Measurements from ENCODE around the gene CLDN11. TPM values are rescaled to one million over a fixed set of nuclear protein-coding genes. Genes with fewer than 3 reads are reported as not detected.

CLDN11 gene
- total RNA-seq, 2 experiments from 2014 or later, result 0.32 to 0.34 TPM

DNA sequence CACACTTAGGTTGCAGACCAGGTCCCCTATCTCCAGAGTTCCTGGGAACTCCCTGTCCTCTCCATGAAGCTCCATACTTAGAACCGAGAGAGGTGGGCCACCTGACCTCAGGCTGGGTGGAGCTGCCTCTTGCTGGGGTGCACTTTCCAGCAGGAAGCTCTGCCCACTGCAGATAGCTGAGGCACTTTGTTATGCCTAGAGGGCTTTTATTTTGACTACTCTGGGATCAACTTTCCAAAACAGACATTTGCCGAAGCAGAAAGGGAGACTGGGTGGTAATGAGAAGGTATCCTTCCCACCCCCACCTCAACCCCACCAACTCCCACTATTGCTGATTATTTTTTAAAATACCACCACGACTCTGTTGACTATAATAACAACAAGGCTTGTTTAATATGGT, 54.7 kb downstream of the CLDN11 start:
- H3K4me1 ChIP-seq (ENCODE audit: insufficient read depth, low read length, poor library complexity, severe bottlenecking), result no peaks in the 10 kb centered on the region
- H3K36me3 ChIP-seq (ENCODE audit: insufficient read depth, low read length), result no peaks in the 10 kb centered on the region
- DNase-seq (ENCODE audit: low spot score), result no peak
- H3K4me2 ChIP-seq (ENCODE audit: low read length), result no peak overlapping the region
- no peak overlapping the region for H2AFZ ChIP-seq (ENCODE audit: low read length)
- no peak overlapping the region for H3K27ac ChIP-seq (ENCODE audit: low read depth, low read length, poor library complexity, severe bottlenecking)
- ChIA-PET POLR2A (interaction anchor here (0.7 kb wide), 2 partner anchors 240 to 366 kb away, joined by 3 read pairs; no protein-coding TSS in a partner anchor), CTCF (ENCODE audit: unreplicated experiment) (no interaction called here)
- intact Hi-C loops (cut with micrococcal nuclease; ENCODE audit: unreplicated experiment), result no loop called here
- no peaks in the 10 kb centered on the region for H3K79me2 ChIP-seq (ENCODE audit: insufficient read depth, low read depth, low read length)
- no peaks in the 10 kb centered on the region for H3K9me3 ChIP-seq (ENCODE audit: low read length)
- no TSS peak for BruUV-seq (replicated peaks)
- no peak overlapping the region for H3K4me3 ChIP-seq (ENCODE audit: low read depth, low read length, poor library complexity, severe bottlenecking)
- TF ChIP-seq EZH2phosphoT487 (IDR thresholded peaks at IDR 0.05; ENCODE audit: borderline replicate concordance, low read depth, low read length), result no peak
- TF ChIP-seq, protein P1, sequence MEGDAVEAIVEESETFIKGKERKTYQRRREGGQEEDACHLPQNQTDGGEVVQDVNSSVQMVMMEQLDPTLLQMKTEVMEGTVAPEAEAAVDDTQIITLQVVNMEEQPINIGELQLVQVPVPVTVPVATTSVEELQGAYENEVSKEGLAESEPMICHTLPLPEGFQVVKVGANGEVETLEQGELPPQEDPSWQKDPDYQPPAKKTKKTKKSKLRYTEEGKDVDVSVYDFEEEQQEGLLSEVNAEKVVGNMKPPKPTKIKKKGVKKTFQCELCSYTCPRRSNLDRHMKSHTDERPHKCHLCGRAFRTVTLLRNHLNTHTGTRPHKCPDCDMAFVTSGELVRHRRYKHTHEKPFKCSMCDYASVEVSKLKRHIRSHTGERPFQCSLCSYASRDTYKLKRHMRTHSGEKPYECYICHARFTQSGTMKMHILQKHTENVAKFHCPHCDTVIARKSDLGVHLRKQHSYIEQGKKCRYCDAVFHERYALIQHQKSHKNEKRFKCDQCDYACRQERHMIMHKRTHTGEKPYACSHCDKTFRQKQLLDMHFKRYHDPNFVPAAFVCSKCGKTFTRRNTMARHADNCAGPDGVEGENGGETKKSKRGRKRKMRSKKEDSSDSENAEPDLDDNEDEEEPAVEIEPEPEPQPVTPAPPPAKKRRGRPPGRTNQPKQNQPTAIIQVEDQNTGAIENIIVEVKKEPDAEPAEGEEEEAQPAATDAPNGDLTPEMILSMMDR (conservative IDR thresholded peaks at IDR 0.05; ENCODE audit: low read length), result no peak
- no peaks in the 10 kb centered on the region for H3K9me2 ChIP-seq (ENCODE audit: insufficient read depth, low read length)
- no peaks in the 10 kb centered on the region for H4K20me1 ChIP-seq (ENCODE audit: insufficient read depth, low read length)

DNA sequence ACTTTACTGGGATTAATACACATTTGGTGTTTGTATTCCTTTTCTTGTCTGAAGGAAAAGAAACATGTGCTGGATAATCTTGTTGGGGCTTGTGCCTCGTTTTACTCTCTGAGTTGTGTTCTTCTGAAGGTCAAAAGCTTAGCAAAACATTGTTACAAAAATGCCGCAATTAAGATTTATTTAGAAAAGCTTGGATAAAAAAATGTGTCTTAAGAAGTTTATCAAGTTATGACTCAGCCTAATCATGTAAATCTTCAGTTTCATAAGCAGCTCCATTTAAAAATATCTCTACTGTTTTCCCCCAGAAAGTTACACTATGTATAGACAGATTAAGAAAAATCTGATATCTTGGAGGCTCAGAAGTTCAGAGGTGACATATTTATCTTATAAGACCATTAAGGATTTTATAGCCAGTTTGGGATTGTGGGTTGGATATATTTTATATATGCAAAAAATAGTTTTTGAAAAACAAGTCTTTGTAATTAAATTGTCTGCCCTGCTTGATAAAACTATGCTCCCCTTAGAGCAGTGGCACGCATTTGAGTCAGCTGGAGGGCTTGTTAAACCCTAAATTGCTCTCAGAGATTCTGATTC, 56.5 kb downstream of the CLDN11 start:
- ChIA-PET POLR2A (interaction anchor here (0.7 kb wide), 1 partner anchor 1327 kb away, joined by 3 read pairs; no protein-coding TSS in a partner anchor), CTCF (ENCODE audit: unreplicated experiment) (no interaction called here)
- Histone ChIP-seq H3K9me2 (ENCODE audit: insufficient read depth, low read length) (no peaks in the 10 kb centered on the region), H4K20me1 (ENCODE audit: insufficient read depth, low read length) (no peaks in the 10 kb centered on the region), H3K9me3 (ENCODE audit: low read length) (no peaks in the 10 kb centered on the region), H3K4me3 (ENCODE audit: low read depth, low read length, poor library complexity, severe bottlenecking) (no peak overlapping the region), H2AFZ (ENCODE audit: low read length) (no peak overlapping the region), H3K4me1 (ENCODE audit: insufficient read depth, low read length, poor library complexity, severe bottlenecking) (no peaks in the 10 kb centered on the region), H3K27ac (ENCODE audit: low read depth, low read length, poor library complexity, severe bottlenecking) (no peak overlapping the region), H3K36me3 (ENCODE audit: insufficient read depth, low read length) (no peaks in the 10 kb centered on the region), H3K4me2 (ENCODE audit: low read length) (no peak overlapping the region), H3K79me2 (ENCODE audit: insufficient read depth, low read depth, low read length) (no peaks in the 10 kb centered on the region)
- no TSS peak for BruUV-seq (replicated peaks)
- TF ChIP-seq, protein P1 (conservative IDR thresholded peaks at IDR 0.05; ENCODE audit: low read length), result no peak
- TF ChIP-seq EZH2phosphoT487 (IDR thresholded peaks at IDR 0.05; ENCODE audit: borderline replicate concordance, low read depth, low read length), result no peak
- DNase-seq (ENCODE audit: low spot score), result no peak
- intact Hi-C loops (cut with micrococcal nuclease; ENCODE audit: unreplicated experiment), result no loop called here

DNA sequence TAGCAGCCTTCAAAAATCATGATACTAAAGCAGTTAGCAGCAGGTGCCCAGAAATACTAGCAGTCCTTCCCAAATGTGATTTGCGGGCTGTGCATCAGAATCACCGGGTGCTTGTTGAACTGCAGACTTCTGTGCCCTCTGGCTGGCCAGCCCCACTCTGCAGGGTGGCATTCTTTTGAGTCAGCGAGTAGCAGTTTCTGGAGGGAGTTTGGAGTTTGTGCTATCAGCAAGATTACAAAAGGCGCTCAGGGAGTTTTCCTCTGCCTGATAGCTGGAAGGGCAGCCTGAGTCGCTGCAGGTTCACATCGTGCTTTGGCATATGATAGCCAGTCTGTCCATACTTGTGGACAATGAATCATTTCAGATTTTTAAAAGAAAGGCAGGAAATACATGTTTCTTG, 57.6 kb downstream of the CLDN11 start:
- no peak overlapping the region for H3K27ac ChIP-seq (ENCODE audit: low read depth, low read length, poor library complexity, severe bottlenecking)
- no peak for TF ChIP-seq EZH2phosphoT487 (IDR thresholded peaks at IDR 0.05; ENCODE audit: borderline replicate concordance, low read depth, low read length)
- TF ChIP-seq, protein P1 (conservative IDR thresholded peaks at IDR 0.05; ENCODE audit: low read length), result no peak
- intact Hi-C loops (cut with micrococcal nuclease; ENCODE audit: unreplicated experiment), result no loop called here
- H4K20me1 ChIP-seq (ENCODE audit: insufficient read depth, low read length), result no peaks in the 10 kb centered on the region
- DNase-seq (ENCODE audit: low spot score), result no peak
- no peak overlapping the region for H2AFZ ChIP-seq (ENCODE audit: low read length)
- ChIA-PET POLR2A (interaction anchor here (0.9 kb wide), 1 partner anchor 10 kb away, joined by 8 read pairs; no protein-coding TSS in a partner anchor), CTCF (ENCODE audit: unreplicated experiment) (no interaction called here)
- no TSS peak for BruUV-seq (replicated peaks)
- no peak overlapping the region for H3K4me2 ChIP-seq (ENCODE audit: low read length)
- no peaks in the 10 kb centered on the region for H3K4me1 ChIP-seq (ENCODE audit: insufficient read depth, low read length, poor library complexity, severe bottlenecking)
- no peaks in the 10 kb centered on the region for H3K79me2 ChIP-seq (ENCODE audit: insufficient read depth, low read depth, low read length)
- no peaks in the 10 kb centered on the region for H3K9me2 ChIP-seq (ENCODE audit: insufficient read depth, low read length)
- no peak overlapping the region for H3K4me3 ChIP-seq (ENCODE audit: low read depth, low read length, poor library complexity, severe bottlenecking)
- no peaks in the 10 kb centered on the region for H3K9me3 ChIP-seq (ENCODE audit: low read length)
- no peaks in the 10 kb centered on the region for H3K36me3 ChIP-seq (ENCODE audit: insufficient read depth, low read length)

Measured in OCI-LY7 (cell line).